Activated naive CD4-positive, alpha-beta T cell (primary cell): ENCODE results near the gene AGPAT1.
"Not testable (repeated sequence)": the region's sequence is repeated elsewhere in the genome, so short reads cannot be mapped to it uniquely, and the experiment has no call there.

Experiments
- DNase-seq, 4 experiments: peaks; one replicate each; lab custom pipeline; 2025; lab: John Stamatoyannopoulos, UW

AGPAT1 gene

DNA sequence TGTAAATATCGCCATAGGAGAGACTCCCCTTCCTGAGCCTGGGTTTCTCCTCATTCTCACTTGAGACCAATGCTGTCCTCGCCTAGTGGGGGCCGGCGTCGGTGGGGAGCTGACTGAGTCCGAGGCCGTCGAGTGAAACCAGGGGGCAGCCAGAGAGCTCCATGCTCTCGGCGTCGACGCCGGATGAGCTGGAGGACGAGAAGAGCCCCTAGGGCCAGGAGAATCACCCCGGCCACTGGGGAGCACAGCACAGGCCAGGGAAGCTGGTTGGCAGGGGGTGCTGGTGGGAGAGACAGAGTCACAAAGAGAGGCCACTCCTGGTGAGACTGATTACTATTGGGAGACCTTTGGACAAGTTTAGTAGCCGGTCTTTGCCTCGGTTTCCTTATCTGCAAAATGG is 23.0 kb upstream of the AGPAT1 start:
- no peak for DNase-seq

DNA sequence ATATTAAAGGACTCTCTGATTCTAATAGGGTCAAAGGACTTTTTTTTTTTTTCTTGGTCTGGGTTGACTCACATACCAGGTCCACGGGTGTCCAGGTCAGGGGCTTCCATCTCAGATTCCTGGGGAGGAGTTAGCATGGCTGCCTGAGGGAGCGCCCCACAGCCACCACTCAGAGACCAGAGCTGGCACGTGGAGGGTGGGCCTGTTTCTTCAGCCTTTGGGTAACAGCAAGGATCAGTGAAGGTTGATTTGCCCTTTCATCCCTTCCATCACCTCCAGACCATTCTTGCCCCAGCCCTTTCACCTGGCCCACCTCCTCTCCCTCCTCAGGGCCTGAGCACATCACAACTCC is 22.4 kb upstream of the AGPAT1 start:
- DNase-seq: no peak

DNA sequence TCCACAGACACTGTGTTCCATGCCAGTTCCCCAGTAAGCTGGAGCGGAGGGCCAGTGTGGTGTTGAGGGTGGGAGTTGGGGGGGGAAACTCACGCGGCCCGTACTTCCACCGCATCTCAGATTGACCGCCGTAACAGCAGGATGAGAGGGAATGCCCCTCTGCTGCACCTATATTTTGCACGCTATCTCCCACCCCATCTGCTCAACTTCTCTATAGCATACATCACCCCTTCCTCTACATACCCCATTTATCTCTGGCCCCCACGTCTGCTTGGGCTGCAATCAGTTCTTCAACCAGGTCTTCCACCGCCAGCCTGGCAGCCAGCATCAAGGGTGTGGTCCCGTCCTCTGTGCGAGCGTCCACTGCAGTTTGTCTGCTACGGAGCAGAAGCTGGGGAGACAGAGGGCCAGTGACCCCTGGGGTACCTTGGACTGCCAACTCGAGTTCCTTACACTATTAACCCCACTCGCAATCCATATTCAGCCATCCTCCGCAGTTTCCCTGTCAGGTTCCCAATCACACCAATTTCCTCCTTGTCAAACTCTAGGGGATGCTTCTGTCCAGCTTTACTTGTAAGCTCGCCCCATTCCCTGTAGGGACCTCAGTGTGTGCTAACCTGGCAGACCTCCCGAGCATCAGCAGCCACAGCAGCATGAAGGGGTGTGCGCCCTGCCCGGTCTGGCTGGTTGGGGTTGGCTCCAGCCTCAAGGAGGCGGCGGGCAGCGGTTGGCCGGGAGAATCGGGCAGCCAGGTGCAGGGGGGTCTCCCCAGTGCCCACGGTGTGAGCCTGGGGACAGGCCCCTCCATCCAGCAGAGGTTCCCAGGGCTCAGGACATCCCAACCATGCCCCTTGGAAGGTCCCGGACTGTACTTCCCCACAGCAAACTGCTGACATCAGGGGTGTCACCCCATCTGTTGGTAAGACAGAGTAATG is 21.1 kb upstream of the AGPAT1 start:
- no peak for DNase-seq

DNA sequence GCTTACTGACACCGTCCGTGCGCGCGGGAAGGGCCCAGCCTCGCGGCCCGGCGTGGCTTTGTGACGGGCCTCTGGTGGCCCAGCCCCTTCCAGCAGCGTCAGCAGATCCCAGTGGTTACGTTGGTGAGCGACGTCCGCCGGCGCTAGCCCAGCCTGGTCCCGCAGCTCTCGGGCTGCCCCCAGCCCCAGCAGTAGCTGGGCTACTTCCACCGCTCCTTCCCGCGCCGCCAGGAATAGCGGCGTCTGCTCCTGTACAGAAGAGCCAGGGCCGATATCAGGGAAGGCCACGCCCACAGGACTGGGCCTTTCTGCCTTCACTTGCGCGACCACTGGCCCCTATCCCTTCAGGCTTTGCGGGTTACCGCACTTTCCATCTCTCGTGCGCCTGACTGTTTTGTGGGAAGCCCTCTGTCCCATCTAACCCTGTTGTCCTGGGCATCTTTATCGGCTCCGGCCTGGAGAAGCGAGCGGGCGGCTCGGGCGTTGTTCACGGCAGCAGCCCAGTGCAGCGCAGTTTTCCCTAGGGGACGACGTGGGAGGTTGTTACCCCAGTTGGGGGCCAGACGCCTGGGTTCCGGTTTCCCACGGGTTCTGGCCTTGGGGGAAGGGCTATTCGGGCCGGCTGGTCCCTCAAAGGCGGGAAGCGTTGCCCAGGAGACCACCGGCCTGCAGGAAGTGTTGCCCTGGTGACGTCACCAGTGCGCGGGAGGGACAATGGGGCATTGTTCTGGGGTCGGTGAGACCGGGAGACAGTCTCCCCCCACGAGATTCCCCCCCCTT is 20.2 kb upstream of the AGPAT1 start:
- peak in 1 of 4 experiments; percentile 51 for DNase-seq

DNA sequence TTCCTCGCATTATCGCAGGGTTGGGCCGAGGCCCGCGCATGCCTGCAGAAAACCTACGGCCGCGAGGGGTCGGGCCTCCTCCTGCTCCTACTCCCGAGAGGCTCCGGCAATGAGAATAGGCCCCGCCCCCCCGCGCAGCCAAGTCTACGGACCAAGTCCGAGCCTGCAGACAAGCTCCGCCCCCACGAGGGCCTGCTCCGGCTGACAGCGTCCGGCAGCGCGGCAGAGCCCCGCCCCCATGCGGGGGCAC is 19.7 kb upstream of the AGPAT1 start:
- DNase-seq: peak; percentile 99 to 100 (median 99)

DNA sequence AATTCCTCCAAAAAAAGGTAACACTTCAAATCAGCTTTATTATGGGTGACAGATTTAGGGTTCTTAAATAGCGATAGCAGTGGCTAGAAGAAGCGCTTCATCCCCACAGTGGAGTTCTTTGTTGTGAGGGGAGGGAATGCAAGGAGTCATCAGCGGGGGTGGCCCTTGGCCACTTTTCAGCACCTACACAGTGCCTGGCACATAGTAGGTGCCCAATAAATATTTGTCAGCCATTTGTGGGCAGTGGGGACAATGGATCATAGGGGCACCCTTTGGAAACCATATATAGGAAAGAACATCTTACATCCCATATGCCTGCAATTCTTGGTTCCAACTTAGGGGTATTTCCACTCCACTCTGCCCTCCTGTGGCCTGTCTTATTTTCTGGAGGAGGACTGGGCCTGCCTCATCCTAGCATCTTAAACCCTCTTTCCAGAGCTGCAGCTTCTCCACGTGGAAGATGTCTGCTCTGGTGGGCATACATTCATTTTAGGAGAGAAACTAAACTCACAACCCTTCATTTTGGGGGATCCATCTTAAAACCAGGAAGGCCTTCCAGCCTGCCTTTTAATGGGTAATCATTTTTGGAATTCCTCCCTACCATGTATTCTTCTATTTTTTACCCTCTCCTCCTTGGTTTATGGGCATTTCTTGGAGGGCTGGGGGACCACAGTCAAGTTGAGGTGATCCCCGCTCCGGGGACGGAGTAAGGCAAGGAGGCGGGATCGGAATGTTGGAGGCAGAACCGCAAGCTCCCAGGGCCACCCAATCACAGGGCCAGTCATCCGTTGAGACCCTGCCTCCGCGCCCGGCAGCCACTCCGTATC is 19.2 kb upstream of the AGPAT1 start:
- no peak for DNase-seq

DNA sequence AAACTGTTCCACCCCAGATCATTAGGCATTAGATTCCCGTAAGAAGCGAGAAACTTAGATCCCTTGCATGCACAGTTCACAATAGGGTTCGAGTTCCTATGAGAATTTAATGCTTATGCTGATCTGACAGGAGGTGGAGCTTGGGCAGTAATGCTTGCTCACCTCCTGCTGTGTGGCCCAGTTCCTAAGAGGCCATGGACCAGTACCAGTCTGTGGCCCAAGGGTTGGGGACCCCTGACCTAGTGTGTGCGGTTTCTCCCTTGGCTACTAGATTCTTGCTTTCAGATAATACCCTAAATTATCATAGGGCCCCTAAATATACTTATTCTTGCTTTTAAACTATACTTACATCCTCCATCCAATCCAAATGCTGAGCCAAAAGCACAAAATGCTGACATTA is 18.5 kb upstream of the AGPAT1 start:
- no peak for DNase-seq

DNA sequence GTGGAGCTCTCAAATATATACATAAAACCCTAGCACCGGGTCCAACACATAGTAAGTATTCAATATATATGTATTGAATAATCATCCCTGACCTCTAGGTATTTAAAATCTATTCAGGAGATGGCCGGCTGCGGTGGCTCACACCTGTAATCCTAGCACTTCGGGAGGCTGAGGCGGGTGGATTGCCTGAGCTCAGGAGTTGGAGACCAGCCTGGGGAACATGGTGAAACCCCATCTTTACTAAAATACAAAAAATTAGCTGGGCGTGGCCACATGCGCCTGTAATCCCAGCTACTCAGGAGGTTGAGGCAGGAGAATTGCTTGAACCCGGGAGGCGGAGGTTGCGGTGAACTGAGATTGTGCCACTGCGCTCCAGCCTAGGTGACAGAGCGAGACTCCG is 17.2 kb upstream of the AGPAT1 start:
- not testable (repeated sequence) for DNase-seq

DNA sequence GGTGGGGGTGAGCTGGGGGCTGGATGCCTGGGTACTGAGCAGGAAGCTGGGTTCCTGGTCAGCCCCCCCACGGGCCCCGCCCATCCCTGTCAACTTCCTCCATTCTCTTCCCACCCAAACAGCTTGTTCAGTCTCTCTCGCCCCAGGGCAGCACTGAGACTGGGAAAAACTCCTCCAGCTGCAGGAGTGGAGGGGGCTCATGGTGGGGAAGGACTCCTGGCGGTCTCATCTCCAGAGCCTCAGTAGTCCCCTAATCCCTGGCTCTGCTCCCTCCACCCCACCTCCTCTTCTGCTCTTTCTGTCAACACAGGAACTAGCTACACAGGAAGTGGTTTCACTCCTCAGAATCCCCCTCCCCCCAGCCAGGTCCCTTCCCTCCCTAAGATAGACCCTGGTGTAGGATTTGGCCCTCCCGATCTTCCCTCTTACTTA is 16.7 kb upstream of the AGPAT1 start, which contains the start of gene GPSM3:
TSS of gene GPSM3 (minus strand) at position 36 of the 432 bp plus-strand sequence. CDS start 130 bp downstream, outside the sequence.
- DNase-seq: peak in 2 of 4 experiments; percentile 46 to 55

DNA sequence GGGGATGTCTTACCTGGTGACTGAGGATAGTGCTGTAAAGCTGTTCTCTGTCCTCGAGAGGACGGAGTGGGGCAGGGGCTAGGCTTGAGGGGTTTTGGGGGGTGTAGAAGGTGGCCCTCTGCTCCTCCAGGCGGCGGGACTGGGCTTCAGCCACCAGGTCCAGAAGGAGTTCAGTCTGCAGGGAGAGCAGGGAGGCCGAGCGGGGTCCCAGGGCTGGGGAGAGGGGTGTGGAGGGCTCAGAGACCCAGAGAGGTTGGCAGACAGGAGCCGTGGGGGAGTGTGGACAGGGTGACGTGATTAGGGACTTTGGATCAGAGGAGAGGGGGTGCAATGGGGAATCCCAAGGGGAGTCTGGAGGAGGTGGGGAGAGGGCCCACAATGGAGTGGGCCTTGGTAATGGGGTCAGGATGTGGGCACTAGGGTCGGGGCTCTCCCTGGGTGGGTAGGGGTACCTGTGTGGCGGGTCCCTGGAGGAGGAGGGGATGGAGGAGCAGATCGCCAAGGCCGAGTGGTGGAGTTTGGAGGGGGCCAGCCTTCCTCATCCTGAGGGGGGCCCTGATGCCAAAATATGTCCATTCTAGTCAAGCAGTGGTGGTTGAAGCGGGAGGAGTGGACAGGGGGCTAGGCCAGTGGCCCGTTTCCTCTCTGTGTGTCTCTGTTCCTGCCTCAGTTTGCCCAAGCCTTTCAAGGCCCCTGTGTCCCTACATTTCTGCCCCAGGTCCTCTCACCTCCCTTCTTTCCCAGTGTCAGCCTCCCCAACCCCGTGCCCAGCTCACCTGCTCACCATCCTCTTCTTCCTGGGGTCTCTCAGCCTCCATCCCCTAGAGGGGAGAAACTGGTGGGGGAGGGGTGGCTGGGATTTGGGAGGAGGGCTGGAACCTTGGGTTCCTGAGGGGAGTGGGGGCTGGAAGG is 16.1 kb upstream of the AGPAT1 start:
- no peak for DNase-seq

DNA sequence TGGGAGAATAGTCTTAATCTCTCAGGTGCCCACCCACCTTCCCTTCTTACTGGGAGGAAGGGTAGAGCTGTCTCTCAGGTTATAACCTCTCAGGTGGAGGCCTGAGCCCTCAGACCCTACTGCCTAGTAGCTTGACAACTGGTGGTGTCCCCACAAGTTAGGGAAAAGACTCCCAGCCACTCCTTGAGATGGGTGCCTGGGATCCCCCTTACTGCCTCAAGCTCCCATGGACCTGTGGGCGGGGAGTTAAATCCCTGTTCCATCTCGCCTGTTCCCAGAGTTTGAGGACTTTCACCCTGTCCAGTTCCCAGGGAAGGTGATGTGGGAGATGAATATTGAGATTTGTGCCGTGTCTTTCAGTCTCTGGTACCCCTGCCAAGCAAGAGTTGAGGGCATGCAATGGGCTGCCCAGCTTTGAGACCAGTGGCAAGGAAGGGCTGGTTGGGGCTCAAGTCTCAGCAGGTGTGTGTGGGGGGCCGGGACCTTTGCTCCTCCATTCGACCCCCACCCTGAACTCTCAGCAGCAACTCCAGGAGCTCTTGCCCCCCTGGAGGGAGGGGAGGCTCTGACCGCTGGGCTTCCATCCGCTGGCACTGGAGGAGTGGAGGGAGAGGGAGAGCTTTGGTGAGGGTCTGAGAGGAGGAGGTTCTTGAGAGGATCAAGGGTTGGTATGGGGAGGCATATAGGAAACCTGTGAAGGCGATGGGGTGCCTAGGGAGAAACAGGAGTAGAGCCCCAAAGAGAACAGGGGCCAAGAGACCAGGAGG is 15.2 kb upstream of the AGPAT1 start:
- no peak for DNase-seq

DNA sequence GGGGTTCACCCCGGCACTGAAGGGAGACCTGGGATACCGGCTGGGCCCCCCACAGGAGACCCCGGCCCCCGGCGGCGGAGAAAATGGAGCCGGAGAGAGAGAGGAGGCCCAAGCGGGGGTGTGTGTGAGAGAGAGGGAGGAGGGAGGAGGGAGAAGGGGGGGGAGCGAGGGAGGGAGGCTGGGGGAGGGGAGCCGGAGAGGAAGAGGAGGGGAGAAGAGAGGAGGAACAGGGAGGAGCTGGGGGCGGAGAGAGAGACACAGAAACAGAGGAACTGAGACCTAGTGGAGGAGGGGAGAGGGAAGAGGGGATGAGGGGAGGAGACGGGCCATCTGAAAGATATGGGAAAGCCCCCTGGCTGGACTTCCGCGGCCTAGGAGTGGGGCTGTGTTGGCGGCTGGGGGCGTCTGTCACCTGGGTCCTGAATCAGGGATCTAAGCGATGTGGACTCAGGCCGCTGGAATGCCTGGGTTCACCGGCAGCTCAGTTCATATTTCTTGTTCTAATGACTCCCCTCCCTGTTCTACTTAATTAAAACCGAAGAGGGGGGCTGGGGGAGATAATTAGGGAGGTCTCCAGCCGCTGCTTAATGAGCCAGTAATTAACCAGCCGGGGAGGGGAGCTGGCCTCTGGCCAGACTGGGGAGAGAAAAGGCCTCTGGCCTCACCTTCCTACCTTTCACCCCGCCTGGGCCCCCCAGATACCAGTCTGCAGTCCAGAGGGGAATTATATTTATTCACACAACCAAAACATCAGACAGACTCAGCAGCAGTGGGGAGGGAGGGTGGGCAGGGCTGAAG is 14.4 kb upstream of the AGPAT1 start, which contains the start of gene PBX2:
TSS of gene PBX2 (minus strand) at position 149 of the 798 bp plus-strand sequence. CDS start 287 bp downstream, outside the sequence.
- peak in 3 of 4 experiments; percentile 22 to 78 (median 68) for DNase-seq

DNA sequence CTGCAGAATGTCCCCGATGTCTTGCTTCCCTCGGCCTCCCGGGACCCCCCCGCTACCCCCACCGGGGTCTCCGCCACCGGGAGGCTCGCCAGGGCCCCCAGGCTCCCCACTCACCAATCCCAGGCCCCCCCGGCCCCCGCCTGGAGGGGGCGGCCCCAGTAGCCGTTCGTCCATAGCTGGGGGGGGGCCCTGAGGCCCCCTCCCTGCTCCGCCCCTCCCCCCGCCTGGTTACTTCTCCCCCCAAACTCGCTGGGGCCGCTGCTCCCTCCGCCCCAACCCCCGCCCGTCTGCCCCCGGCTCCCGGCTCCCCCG is 13.8 kb upstream of the AGPAT1 start:
- no peak for DNase-seq

DNA sequence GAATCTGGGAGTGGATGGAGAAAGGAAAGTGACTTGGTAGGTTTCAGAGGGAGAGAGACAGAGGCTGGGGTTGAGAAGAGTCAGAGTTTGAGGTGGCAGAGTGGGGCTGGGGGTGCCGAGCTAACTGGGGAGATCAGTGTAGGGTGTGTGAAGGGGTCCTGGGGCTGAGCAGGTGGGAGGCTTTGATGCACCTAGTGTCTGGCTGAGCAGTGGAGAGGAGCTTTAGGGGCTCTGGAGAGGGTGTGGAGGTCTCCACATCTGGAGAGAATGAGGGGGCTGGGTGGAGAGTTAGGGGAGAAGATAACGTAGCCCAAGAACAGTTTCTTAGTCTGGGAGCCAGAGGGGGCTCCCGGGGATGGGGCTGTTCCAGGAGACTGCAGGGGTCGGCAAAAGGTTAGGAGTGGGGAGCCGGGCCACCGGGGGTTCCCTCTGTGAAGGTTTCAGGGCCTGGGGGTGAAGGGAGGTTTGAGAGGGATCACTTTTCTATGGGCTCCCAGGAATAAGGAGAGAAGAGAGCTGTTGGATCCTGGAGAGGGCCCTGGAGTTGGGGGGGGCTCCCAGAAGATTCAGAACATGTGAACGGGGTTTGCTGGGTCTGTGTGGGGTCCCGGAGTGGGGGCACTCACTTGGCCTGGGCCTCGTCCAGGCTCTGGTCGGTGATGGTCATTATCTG is 13.3 kb upstream of the AGPAT1 start:
- DNase-seq: no peak

DNA sequence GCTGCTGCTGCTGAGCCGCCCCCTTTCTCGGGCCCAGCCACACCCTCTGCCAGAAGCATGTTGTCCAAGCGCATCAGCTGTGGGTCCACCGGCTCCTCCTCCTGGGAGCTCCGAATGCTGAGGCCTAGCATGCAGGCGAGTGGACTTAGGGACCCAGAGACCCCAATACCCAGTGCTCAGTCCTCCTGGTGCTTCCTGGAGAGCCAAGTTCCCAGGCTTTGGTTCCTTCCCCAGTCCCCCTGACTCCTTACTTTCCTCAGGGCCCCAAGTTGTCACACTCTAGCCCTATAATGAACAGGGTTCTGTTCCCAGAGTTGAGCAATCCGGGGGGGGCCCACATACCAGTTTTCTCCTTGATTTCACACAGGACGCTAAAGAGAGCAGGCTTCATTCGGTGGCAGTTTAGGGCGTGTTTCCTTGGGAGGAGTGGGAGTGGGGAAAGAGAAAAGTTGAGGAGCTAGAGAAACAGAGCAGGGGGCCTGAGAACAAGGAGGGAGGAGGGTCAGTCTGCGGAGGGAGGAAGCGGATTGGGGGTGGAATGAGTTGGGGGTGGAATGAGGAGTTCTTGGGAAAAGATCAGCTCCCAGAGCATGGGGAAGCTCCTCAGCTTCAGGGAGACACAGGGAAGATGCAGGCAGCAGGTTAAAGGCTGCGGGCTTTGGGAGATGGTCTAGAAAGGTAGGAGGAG is 12.6 kb upstream of the AGPAT1 start:
- DNase-seq: no peak

DNA sequence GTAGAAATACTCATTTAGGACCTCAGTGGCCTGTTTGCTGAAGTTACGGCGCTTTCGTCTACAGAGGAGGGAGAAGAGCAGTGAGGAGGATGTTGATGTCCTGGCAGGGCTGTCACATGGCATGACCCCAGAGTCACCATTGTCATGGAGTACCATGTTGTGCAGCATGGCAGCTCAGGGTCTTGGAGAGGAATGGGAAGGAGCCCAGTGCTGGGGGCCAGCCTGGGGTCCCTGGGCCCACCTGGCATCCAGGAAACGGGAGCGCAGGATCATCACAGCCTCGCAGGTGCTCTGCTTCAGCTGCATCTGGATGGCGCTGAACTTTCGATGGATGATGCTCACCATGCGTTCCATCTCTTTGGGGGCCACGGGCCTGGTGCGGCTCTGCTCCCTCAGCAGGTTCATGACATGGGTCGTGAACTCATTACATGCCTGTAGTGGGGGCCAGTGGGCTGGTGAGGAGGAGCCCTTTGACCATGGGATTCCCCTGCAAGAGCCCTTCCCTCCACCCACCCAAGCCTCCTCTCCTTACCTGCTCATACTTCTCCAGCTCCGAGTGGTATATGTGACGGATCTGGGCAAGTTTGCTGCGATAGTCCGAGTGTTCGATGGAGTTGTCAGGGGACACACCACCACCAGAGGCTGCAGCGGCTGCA is 12.0 kb upstream of the AGPAT1 start:
- DNase-seq: not testable (repeated sequence)

DNA sequence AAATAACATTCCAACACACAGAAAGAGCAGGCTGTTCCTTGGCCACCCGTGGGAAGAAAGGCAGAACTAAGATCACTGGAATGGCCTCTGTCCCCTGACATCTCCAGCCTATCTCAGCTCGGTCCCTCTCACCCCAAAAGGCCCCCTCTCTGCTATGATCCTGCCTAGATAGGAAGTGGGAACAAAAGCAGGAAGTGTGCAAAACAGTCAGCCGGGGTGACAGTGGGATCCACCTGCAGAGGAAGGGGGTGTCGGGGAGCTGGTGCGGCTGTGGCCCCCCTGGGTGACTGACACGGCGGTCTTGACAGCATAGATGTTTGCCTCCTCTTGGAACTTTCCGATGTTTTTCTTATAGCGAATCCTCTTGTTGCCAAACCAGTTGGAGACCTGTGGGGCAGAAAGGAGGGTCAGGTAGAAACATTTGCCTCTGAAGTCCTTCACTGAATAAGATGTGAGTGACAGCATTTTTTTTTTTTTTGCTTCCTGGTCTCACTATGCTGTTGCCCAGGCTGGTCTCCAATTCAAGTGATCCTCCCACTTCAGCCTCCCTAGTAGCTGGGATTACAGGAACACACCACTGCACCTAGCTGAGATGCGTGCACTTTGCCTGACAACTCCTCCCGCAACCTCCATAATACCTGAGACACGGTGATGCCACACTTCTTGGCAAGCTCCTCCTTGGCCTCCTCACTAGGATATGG is 11.3 kb upstream of the AGPAT1 start:
- no peak for DNase-seq
